Tibial nerve (tissue), 4 donors: ENCODE measurements around the gene MGP.

Experiments
- CTCF ChIP-seq, 5 experiments: fragments of 200-600 bp in 3 of 5; fragments of 450-650 bp in 2 of 5; sonication (generic) in 3 of 5; IDR thresholded peaks; one replicate each; pipeline ENCODE4 v1.5.1; 2016 to 2019; ENCODE audit warnings: antibody characterized with exemption in 5 of 5, mild to moderate bottlenecking in 3 of 5, moderate library complexity in 2 of 5
- EP300 ChIP-seq, 2 donors: sonication (generic); formaldehyde crosslinking; IDR thresholded peaks; one replicate each; pipeline ENCODE4 v1.6.1; 2017; ENCODE audit warnings: antibody characterized with exemption in 2 of 2, mild to moderate bottlenecking in 1 of 2

GRCh38 chr12:14893506-14894250 is 8.0 kb upstream of the MGP start:
- TF ChIP-seq CTCF (IDR thresholded peaks at IDR 0.05), result no peak
- TF ChIP-seq EP300 (IDR thresholded peaks at IDR 0.05), result no peak
